NCI-H1694 treated with DMSO at 0.1 percent for 48 hours (cell line): Measurements from ENCODE around the gene RYR3.

Source experiments
- DNase-seq: peaks from one replicate; lab custom pipeline; 2025; lab: John Stamatoyannopoulos, UW

Gene RYR3

DNA sequence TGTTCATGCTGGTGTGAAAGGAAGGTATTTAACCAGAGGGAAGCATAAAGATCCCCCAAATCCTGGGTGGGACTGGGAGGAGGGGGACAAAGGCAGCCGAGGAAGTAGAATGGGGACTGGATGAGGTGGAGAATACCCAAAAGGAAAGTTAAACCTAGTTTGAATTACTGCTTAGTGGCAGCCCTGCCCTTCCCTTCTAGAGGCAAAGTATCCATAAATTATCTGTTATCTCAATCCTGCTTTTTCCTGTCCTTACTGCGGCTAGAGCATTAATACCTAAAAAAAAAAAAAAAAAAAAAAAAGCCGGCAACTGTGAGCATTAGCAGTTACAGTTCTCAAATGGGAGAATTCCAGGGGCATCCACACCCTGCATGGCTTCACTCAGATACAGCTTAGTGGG lies 139.0 kb downstream of the RYR3 start:
- DNase-seq = no peak

DNA sequence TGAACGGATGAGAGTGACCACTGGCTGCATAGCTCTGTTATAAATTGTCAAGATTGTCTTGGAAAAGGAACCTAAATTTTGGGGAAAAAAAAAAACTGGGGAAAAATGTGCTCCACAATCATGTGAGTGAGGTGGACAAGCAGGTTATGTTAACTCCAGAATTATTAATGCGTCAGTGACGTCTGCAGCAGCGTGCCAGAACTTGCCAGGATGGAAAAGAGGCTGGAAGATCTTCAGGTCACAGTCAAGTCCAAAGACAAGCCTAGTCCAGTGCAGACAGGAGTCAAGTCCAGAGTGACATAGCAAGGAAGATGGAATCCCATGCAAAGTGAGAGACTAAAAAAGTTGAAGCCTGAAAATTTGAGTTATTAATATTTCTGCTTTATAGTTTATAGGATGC lies 140.6 kb downstream of the RYR3 start:
- no peak for DNase-seq

DNA sequence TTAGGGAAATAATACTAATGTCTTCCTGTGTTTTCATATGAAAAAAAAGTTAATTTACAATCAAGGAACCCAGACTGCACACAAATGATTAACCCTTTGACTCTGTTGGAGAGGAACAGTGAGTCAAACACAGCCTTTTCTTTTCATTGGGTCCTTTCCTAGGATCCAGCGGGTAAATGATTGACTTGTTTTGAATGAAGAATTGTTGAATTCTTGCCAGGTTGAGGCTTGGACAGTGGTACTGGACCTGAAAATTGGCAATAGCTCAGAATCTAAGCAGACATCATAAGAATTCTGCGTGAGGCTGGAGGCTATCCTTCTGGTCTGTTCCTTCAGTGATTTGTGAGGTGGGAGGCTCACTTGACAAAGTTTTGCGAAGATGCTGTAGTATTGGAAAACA lies 143.0 kb downstream of the RYR3 start:
- no peak for DNase-seq

DNA sequence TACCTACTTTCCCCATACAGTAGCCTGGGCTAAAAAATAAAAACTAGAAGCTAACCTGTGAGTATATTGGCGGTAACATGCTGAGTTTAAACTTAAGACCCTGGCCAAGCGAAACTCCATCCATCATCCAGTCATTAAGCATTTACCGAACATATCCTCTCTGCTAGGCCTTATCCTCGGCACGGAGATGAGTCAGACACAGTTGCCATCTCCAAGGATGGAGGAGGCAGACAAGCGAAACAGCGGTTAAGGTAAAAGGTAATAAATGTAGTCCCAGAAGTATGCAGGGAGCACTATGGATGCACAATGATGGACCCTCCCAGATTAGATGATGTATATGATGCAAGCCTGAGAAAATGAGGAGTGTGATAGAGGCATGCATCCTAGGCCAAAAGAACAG lies 143.6 kb downstream of the RYR3 start:
- DNase-seq = no peak

DNA sequence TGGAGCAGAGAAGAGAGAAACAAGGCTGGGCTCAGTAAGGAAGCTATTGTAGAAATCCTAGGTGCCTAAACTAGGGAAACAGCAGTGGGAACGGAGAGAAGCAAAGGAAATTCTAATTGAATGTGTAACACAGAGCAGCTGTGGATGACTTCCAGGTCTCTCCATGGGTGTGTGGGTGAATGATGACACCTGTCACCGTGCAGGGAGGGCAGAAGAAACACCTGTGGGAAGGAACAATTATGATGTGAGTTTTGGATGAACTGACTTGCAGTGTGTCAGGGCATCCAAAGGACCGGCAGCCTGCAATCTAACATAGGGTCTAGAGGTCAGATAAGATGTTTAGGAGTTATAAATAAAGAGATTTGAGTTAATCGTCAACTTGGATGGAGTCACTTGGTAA lies 144.2 kb downstream of the RYR3 start:
- DNase-seq = no peak

DNA sequence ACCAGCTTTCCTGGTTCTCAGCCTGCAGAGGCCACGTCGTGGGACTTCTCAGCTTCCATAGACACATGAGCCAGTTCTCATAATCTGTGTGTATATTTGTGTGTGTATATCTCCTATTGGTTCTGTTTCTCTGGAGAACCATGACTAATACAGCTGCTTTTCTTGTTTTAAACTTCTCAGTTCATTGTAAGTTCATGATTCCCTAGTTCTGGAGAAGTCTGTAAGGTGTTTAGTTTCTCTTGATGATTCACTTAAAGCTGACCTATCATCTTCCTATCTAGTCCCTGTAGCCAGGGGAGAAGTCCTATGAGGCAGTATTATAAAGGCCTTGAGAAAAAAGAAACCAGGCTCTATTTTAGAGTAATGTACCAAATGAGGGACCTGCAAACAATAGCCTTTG lies 147.7 kb downstream of the RYR3 start:
- no peak for DNase-seq

DNA sequence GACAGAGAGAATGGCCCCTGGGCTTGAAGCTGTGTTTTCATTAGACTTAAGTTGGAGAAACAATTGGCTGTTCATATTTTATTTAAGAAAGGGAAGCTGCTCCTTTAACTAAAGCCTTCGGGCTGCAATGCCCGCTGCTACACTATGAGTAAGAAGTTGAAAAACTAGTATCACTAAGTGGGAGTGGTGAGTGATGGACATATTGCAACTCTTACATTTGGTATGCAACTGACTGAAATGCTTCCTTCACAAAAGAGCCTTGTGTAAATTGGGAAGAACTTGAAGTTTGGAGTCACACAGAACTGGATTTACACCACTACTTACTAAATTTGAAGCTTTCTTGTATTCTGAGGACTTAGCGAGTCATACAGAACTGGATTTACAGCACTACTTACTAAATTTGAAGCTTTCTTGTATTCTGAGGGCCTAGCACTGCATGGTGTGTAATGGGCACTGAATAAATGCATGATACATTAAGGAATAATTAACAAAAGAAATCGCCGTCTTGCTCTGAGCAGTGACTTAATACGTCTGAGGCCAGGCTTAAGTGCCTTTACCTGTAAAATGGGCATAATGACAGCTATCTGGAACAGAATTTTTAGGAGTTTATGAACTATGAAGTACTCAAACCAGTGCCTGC lies 149.5 kb downstream of the RYR3 start:
- no peak for DNase-seq

DNA sequence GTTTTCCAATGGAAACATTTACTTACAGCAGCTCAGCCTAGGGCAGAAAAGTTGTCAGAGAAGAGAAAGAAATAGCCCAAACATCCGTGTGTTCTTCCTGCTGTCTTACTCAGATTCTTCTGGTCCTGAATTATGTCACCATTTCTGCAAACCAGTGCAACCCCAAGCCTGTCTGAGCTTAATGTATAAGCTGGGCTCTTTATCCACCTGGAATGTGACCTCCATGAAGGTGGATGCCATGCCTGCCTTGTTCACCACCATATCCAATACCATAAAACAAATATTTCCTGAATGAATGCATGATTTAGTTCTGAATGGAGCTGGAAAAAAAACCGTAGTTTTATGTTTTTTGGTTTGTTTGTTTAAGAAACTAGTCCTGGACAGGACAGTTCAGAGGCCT lies 150.9 kb downstream of the RYR3 start:
- no peak for DNase-seq

DNA sequence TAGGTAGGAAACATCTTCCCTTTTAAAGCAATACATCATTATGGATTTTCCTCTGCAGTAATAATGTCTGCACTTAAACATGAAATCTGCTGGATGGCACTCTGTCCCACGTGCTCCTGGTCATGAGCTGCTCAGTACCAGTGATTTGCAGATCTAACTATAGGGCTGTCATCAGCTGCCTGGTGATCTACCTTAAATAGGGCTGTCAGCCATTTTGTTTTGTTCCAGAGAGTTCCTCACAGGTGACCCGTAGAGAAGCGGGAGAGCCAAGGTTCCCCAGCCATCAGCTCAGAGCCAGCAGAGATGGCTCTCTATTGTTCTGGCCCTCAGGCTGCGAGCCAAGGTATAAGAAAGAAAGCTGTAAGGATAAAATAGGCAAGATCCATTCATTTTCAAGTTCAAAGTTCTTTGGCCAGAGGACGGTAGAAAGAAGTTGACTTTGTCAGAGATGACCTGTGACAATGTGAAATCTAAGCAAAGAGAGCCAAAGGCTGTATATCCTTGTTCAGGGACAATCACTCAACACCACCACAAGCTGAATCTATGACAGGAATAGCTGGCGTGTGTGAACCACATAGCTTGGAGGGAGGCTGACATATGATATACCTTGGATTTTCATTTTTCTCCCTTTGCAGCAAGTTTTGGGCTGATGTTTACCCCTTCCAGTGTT lies 156.5 kb downstream of the RYR3 start:
- no peak for DNase-seq

DNA sequence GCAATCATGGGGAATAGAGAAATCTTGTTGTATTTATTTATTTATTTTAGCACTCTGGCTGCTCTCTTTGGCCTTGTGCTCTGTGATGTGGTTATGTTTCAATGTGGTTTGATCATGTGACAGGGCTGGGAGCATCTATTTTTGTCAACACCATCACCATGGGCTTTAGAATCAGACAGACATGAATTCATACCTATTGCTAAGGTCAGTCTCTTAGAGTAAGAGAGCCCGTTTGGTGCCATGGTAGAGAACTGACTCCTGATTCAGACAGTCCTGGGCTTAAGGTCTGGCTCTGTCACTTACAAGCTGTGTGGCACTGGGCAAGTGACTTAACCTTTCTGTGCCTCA lies 157.0 kb downstream of the RYR3 start:
- no peak for DNase-seq

DNA sequence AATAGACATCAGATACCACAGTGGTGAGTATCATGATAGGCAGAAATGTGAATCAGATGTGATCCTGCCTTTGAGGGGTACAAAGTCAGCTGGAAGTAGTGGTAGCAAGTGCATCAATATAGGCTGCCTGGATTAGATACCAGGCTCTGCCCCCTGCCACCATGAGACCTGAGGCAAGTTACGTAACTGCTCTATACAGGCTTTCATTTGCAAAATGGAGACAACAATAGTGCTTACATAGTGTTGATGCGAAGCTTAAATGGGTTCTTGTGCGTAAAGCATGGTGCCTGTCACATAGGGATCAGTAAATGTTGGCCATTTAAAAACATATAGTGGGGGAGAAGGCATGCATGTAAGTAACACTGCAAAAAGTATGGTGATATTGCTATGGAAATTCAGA lies 158.0 kb downstream of the RYR3 start:
- DNase-seq = no peak

DNA sequence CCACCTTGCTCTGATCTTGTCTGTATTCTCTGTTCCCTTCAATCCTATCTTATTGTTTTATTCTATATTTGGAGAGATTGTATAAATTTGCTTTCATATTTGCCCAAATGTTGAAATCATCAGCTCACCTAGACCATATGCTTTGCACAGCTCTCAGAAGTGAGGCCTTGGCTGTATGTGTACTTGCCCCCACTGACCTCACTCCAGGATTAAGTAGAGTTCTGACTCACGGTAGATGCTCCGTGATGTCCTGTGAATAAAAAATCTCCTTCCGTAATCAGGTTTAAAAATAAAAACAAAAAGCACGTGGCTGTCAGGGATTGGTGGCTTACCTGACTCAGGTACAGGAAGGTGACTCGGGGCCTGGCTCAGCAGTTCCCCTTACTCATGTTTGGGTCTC lies 162.2 kb downstream of the RYR3 start:
- DNase-seq = no peak

DNA sequence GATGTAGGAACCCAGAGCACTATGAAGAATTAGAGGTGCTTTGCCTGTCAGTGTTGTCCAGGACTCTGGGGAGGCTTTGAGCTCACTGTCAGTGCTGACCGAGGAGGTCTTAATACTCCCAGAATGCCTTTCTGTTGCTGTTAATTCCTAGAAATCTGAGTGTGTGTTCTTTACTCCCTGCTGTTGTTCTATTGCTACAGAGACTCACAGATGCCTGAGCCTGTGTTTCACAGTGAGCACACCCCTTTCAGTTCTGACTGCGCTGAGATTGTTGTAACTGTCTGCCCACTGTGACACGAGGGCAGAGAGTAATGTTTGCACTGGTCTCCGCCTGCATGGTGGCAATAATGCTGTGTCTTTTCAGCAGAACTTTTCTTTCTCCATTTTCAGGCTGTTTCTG lies 162.9 kb downstream of the RYR3 start:
- DNase-seq = no peak

DNA sequence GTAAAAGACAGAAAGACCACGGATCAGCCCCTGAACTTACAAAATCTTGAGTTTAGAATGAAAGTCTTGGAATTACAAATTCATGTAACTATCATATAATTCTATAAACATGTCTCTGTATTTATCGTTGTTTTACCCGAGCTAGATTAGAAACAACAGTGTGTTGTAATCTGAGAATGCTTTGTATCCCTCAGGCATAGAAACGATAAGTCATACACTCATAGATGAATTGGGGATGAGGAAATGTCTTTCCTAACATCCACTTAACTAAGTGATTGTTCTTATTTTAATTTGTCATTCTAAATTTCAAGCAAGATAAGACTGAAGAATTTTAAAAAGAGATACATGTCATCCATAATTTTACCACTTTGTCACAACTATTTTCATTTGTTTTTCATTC lies 165.3 kb downstream of the RYR3 start:
- no peak for DNase-seq

DNA sequence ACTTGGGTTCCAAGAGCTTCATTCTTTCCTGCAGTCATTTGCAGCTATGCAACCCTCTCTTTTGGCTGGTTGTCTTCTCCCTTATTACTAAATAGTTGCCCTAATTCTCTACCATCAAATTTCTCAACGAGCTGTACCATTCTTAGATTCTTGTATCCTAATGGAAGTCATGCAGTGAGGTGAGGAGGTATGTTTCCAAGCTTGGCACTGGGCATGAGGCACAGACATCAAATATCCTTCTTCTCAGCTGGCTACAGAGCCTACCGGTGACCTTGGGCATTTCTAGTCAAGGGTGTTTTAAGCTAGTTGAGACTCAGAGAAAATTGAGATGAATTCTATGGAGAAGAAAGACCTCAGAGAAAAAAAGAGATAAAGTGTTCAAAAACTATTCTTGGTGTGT lies 166.1 kb downstream of the RYR3 start:
- no peak for DNase-seq

DNA sequence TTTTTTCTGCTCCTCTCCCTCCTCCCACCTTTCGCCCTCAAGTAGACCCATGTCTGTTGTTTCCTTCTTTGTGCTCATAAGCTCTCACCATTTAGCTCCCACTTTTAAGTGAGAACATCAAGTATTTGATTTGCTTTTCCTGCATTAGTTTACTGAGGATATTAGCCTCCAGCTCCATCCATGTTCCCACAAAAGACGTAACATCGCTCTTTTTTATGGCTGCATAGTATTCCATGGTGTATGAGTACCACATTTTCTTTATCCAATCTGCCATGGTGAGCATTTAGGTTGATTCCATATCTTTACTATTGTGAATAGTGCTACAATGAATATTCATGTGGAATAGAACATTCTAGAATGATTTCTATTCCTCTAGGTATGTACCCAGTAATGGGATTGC lies 178.6 kb downstream of the RYR3 start:
- no peak for DNase-seq

DNA sequence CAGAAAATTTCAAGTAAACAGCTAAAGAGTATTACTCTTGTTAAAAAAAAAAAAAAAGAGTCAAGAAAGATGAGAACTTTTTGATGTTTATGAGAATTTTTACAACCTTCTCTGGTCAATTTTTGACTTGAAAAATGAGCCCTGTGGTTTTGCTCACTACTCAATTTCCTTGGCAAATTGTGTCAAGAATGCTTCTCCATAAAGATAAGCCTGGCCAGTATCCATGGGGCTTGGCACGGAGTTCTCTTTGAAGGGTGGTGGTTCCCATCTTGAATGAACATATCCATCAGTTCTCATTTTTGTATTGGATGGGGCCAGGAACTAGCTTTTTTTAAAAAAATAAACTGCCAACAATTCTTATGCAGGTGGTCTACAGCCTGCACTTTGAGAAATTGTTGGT lies 179.9 kb downstream of the RYR3 start:
- no peak for DNase-seq

DNA sequence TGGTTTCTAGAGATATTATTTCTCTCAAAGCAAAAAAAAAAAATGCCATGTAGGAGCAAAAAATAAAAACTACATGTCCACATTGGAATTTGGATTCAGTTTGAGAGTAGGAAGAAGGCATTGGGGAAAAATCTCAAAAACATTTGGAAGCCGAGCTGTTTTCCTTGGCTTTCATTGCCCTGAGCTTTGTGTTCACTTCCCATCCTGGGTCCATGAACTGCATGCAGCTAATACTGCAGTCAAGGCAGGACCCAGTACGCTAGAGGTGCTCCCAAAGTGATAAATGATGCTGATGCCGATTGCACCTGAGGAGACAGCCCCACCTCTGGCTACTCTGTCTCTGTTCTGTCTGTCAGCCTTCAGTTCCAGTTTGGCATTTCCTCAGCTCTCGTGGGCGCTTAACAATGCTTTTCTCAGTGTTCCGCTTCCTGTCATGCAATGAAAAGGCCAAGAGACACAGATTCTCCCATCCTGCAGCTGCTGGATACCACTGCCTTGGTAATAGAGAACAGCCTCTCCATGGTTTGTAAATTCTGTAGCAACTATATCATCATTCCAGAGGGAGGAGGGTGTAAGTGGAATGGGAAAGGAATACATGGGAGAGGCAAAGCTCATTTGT lies 181.8 kb downstream of the RYR3 start:
- no peak for DNase-seq

DNA sequence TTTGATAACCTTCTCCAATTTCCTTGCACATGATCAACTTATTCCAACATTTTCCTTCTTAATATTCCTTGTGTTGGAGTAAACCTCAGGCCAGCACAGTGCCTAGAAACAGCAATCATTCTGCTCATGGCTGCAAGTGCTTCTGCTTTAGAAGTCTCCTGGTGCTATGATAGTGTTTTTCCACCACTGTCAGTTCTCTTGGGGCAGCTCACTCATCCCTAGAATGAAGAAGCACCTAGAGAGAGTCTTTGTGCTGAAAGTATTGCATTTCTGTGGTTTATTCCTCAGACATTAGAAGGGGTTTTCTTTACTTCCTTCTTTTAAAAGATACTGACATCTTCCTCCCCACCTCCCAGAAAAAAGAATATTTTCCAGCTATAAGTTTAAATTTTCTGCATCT lies 183.5 kb downstream of the RYR3 start:
- no peak for DNase-seq

DNA sequence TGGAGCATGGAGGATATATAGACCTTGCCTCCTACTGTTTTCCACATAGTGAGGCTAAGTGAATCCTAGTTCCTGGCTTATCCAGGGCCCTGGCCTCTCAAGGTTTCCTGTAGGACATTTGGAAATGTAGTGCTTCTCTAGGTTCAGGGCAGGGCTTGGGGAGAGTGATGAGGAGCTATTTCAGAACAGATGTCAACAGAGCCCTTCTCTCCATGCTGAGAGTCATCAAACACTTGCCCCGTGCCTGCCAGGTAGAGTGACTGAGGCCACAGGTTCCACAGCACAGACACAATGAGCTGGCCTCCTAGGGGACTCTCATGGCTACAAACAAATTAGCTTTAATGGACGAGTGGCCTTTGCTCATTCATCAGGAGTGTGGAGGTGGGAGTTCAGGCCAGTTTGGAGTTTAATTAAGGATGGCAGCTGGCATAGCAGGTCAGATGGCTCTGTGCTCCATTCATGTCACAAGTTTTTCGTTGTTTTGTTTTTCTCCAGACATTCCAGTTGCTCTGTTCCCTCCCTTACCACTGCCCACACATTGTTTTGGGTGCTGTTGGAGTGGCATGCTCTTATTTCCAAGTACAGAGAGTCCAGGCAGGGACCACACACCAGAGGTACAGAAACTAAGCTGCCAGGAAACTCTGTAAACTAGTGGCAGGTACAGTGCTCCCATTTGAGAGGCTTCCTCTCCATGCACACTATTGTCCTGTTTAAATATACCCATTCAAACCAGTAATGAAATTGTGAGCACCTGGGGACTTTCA lies 189.8 kb downstream of the RYR3 start:
- no peak for DNase-seq

DNA sequence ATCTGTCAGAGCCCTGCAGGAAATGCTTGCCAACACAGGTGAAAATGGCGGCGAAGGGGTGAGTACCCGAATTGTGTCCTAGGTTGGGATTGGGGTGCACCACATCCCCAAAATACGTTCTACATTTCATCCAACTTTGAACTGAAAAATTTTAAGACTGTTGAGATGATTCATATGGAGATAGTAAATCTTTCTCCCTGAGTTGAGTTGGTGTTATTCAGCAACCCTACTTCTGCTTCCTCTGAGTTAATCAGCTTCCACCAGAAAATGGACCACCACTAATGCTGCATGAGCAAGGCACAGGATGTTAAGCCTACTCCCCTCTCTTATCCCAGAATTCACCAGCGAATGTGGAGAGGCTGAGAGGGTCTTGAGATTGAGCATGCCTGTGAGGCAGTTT lies 192.9 kb downstream of the RYR3 start:
- DNase-seq = no peak

DNA sequence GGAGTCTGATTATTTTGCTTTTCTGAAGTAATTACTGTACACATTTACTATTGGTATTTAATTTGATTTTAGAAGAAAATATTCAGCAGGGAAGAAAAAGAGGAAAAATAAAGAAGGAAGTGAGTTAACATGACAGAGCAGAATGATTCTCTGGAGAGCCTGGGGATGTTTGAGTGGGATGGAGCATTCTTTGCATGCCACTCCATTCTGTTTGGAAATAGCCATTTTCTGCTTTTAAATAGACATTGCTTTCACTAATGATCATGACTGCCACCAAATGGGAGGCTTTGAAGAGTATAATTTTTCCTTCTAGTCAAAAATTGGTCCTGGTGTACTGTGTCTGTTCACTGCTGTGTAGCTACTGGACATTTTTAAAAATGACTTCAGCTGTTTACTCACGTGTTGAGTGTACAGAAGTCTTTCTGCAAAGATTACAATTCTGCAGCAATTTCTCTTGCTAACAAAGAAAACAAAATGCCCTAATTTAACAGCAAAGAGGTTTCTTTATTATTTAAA lies 196.1 kb downstream of the RYR3 start:
- no peak for DNase-seq

DNA sequence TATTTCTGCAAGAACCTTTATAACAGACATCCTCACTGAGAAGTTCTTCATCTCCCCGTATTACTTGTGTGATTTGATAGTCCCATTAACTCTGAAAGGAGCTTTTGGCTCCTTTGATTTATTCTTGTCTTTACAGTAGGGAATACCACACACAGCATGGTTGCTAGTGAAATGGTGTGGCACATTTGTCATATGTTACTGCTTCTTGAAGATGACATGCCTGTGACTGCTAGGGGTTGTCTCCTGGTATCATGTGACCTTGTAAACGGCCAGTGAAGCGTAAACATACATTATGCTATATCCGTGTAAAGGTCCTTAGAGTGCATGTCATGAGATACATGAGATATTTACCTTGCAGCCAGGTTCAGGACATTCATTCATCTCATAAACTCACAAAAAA lies 197.9 kb downstream of the RYR3 start:
- DNase-seq = no peak
